Stromal cell of bone marrow (primary cell): ENCODE data around the gene GUK1.

Experiments used
- DNase-seq: peaks from one replicate; pipeline ENCODE4 v3.0.0-alpha.2; 2012; ENCODE audit warnings: low read depth

Gene GUK1, protein sequence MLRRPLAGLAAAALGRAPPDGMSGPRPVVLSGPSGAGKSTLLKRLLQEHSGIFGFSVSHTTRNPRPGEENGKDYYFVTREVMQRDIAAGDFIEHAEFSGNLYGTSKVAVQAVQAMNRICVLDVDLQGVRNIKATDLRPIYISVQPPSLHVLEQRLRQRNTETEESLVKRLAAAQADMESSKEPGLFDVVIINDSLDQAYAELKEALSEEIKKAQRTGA

DNA sequence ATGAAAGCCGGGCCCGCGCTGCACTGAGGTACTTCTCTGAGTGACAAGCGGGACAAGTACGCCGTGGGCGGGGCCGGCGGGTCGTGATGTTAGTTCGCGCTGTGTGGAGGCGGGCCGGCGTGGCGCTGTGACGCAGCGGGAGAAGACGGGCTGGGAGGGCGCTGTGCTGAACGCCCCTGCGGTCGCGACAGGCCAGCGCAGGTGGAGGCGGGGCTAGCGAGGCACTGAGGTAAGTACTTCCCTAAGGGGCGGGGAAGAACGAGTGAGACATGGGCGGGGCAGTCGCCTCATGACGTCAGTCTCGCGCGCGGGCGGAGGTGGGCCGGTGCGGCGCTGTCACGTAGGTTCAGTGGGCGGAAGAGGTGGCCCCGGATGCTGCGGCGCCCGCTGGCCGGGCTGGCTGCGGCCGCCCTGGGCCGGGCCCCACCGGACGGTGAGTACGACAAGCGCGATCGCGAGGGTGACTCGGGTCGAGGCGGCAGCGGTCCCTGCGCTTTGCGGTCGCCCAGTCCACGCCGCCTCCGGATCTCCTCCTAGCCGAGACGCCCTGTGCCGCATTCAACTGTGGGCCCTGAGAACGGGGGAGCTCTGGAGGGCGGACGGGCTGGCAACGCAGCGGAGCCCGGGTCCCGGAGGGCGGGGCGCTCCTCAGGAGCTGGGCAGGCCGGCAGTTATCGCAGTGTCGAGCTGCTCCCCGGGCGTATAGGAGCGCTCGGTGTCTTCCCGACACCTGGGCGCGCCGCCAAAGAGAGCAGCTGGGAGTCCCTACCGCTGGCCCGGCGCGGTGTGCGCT, at the start of gene GUK1:
Gene GUK1, plus strand, starts transcription at position 349 of the 793 bp plus-strand sequence. Its CDS starts 24 bp downstream, at position 373.
- DNase-seq = peak; percentile 97

DNA sequence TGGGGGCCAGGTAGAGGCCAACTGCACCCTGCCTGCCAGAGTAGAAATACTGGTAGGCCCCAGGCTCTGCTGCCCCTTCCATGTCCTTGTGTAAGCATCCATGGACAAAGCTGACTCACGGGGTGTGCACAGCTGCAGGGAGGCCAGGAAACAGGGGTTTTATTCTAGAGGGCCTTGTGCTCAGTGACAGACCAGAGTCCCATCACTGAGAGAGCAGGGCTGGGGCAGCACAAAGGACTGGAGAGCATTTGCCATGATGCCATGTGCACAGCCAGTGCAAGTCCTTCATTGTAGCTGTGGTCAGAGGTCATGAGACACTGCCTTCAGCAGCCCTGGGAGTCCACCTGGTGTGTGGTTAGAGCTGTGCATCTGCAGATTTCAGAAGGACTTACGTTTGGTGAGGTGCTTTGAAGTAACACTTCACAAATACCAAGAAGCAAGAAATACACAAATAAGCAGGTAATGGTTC, 49.4 kb upstream of the GUK1 start:
- DNase-seq = no peak

DNA sequence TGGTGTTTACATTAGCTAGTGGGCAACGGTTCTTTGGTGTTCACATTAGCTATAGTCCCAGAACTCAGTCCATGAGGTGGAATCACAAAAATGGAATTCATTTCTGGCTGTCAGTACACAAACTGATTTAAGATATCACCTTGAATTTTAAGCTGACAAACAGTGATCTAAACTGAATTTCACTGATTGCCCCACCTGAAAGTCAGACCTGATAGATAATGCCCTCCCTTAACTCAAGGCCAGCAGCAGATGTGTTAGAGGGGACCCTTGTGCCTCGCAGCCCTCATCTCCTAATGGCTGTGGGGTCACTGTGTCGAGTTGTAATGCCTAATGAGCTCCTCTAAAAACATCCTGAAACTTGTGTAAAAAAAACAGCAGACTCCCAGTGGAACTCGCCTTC, 49.0 kb upstream of the GUK1 start:
- DNase-seq = no peak

DNA sequence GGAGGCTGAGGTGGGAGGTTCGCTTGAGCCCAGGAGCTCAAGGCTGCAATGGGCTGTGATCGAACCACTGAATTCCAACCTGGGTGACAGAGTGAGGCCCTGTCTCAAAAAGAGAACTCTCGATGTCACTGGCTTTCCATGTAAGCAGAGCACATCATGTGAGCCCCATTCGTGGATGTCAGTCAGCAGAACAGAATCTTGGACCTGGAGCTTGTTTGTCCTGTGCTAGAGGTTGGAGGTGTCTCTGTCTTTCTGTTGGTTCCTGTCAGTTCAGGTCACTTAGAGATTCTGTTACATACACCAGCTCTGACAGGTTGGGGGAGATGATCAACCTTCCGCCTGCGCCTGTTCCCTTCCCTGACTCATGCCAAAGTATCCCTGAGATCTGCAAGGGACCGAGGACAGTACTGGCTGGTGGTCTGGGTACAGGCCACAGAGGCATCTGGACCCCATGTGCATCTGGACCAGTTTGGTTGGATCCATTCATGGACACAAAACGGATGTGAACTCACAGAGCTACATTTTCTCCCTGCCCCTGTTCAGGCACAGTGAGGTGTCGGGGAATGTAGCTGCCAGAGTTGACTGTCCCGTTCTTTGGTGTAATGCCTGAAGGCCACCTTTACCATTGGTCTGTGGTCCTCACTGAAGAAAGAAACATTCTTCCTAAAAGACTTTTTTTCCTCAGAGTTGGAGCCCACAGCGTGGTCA, 47.6 kb upstream of the GUK1 start:
- DNase-seq = no peak

DNA sequence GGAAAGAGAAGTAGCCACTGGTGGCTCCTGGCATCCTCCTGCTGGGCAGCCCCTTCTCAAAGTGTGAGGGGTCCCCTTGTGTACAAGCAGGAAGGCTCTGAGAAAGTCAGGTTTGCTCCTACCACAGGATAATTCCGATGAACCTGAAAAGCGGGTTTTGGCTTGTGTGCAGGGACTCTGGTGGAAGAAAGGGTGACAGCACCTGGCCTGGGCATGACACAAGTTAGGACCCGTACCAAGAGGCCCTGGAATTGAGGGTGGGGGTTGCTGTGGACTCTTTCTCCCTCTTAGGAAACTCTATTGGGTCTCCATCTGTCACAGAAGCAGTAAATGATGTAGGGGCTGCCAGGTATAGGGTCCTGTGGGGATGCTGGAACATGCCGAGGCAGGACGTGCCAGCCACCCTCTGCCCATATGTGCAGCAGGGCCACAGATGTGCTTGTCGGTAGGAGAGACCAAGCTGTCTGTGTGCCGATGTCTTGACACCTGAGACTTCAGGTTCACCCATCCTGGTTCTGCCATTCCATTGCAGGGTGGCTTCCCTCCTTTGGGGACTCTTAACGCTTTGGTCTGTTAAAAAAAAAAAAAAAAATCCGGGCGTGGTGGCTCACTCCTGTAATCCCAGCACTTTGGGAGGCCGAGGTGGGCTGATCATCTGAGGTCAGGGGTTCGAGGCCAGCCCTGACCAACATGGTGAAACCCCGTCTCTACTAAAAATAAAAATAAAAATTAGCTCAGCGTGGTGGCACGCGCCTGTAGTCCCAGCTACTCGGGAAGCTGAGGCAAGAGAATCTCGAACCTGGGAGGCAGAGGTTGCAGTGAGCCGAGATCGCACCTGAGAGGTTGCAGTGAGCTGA, 46.8 kb upstream of the GUK1 start:
- DNase-seq = no peak

DNA sequence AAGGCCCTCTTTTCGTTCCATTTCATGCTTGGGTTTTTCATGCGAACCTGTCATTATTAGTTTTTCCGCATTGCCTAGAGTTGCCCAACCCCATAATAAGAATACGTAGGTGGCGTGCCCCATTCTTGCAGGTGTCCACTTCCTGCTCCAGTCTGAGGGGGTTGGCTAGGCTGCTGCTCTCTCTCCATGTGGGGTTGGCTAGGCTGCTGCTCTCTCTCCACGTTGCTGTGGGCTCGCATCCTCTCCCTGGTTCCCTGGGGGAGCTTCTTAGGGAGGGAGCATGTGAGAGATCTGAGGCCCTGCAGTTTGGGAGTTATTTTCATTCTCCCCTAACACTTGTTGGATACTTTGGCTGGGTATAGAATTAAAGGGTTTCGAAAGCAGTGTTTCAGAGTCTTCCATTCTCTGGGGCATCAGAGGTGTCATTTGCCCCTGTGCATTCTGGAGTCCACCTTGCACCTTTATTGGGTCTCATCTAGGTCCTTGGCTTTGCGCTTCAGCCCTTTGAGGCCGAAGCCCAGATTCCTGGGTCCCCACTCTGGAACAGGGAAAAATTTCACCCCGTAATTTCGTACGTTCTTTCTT, 45.6 kb upstream of the GUK1 start:
- DNase-seq = no peak

DNA sequence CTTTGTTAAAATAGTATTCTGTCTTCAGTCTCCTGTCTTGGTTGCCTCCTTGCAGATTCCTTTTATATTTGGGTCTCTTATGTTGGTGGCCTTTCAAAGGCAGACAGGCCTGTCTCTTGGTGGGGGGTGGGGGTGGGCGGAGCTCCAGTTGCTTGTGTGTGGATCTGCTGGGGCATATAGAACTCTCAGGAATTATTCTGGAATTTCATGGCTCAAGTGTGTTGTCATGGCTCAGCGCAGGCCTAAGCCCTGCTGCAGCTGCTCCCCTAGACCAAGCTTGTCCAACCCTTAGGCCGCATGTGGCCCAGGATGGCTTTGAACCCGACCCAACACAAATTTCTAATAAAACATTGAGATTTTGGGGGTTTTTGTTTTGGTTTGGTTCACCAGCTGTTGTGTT, 44.9 kb upstream of the GUK1 start:
- no peak for DNase-seq

DNA sequence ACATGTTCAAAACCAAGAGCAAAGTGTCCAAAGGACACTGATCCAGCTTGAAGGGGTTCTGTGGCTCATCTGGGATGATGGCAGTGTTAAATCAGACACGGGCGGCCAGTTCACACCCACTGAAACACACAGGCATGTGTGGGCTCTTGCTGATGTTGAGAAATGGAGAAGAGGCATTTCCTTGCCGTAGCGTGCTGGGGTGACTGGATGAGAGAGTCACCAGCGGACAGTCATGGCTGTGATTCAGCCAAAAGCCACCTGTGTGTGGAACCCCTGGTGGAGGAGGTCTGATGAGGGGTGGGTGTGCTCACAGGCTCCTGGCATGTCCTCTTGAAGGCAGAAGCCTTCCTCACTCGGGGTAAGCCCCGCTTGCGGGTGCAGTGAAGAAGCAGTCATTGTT, 44.1 kb upstream of the GUK1 start:
- DNase-seq = no peak

DNA sequence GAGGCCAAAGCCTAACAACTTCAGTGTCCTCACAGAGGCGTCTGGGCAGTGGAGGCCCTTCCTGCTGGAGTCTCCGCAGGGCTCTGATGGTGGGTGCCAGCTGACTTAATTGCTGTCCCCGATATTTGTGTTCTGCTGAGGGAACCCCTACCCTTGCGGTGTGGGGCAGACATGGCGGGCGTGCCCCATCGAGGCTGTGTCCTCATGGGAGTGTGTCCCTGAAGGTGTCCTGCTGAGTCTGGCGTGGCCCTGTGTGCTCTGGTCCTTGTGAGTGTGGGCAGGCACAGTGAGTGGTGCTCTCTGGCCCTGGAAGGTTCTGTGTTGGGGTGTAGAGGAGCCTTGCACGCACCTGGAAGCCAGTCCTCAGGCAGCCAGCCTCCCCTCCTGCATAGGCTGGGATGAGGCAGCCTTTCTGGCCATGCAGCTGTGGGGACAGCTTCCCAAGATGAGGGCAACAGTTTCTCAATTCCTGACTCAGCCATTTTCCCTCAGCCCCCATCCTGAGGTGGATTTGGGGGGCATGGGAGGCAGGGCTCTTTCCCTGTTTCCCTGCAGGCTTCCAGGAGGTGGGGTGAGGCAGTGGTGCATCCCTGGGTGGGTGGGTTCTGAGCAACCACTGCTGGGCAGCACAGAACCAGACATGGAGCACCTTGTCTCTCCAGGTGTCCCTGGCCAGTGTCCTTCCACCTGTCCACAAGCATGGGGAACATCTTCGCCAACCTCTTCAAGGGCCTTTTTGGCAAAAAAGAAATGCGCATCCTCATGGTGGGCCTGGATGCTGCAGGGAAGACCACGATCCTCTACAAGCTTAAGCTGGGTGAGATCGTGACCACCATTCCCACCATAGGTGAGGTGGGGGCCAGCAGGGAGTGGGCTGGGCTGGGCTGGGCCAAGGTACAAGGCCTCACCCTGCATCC, 43.4 kb upstream of the GUK1 start:
- no peak for DNase-seq

DNA sequence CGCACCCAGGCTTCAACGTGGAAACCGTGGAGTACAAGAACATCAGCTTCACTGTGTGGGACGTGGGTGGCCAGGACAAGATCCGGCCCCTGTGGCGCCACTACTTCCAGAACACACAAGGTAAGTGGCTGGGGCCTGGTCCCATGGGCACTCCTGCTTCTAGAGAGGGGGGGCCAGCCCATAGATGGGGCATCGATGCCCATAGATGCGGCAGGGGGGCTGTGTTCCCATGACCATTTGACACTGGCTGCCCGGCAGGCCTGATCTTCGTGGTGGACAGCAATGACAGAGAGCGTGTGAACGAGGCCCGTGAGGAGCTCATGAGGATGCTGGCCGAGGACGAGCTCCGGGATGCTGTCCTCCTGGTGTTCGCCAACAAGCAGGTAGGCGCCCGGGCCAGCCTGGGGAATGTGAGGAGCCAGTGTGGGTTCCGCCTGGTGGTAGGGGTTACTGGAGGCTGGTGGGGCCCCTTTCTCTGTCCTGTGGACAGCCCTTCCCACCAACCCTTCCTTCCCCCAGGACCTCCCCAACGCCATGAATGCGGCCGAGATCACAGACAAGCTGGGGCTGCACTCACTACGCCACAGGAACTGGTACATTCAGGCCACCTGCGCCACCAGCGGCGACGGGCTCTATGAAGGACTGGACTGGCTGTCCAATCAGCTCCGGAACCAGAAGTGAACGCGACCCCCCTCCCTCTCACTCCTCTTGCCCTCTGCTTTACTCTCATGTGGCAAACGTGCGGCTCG, 42.6 kb upstream of the GUK1 start:
- no peak for DNase-seq

DNA sequence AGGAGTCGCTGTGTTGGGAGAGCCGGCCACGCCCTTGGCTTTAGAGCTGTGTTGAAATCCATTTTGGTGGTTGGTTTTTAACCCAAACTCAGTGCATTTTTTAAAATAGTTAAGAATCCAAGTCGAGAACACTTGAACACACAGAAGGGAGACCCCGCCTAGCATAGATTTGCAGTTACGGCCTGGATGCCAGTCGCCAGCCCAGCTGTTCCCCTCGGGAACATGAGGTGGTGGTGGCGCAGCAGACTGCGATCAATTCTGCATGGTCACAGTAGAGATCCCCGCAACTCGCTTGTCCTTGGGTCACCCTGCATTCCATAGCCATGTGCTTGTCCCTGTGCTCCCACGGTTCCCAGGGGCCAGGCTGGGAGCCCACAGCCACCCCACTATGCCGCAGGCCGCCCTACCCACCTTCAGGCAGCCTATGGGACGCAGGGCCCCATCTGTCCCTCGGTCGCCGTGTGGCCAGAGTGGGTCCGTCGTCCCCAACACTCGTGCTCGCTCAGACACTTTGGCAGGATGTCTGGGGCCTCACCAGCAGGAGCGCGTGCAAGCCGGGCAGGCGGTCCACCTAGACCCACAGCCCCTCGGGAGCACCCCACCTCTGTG, 41.7 kb upstream of the GUK1 start:
- no peak for DNase-seq

DNA sequence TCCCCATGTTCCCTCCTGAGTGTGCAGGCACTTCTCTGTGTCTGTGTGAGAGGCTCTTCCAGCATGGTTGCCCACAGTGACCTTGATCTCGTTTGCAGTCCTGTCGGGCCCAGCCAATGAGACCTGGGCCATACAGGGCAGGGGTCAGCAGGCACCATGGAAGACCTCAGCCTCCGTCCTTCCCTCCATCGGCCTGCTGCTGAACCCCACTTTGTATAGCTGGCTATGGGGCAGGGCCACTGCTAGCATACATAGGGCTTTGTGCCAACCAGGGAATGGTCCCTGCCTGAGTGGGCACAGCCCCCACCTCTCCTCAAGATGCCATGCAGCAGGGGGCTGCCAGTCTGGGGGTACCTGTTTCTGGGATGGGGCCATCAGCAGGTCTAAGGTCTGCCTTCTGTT, 40.7 kb upstream of the GUK1 start:
- DNase-seq = no peak

DNA sequence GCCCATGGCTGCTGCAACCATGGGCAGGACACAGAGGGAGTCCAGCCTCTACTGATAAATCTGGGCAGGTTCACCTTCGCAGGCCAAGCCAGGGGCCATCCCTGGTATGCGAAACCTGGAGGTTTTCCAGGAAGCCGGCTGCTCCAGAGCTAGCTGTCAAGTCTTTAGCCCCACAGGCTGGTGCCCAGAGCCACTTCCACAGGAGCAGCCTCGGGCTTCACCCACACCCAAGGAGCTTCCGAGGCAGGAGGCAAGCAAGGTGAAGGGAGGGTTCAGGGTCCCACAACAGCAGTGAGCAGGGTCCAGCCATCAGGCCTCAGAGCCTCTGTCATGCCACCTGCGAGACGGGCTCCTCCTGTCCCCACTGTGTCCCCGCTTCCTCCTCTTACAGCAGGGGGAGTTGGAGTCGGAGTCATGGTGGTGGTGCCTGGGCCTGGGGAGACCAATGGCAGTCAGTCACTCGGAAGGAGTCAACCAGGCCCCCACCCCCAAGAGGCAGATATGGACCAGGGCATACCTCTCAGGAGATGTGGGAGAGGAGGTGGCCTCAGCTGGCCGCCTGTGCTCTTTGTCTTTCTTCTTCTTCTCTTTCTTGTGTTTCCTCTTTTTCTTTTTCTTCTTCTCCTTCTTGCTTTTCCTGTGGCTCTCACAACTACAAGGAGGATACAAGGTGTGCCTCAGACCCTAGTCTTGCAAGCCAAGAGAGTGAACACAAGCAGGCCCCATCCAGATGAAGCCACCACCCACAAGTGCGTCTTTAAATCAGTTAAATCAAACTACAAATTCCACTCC, 39.1 kb upstream of the GUK1 start:
- no peak for DNase-seq

DNA sequence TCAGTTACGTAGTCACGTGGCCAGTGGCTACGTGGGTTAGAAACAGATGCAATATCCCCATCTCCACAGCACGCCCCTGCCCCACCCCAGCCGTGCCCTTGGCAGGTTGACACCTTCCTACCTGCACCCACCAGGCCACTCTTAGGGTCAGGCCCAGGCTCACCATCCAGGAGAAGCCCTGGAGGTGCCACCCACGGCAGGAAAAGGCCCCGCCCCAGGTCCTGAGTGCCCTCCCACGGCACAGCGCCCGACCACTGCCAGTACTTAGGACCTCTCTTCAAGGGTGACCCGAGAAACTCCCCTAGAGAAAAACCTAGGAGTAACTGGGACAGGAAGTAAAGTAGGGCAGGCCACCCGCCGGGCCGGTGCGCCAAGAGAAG, 38.5 kb upstream of the GUK1 start:
- DNase-seq = no peak

DNA sequence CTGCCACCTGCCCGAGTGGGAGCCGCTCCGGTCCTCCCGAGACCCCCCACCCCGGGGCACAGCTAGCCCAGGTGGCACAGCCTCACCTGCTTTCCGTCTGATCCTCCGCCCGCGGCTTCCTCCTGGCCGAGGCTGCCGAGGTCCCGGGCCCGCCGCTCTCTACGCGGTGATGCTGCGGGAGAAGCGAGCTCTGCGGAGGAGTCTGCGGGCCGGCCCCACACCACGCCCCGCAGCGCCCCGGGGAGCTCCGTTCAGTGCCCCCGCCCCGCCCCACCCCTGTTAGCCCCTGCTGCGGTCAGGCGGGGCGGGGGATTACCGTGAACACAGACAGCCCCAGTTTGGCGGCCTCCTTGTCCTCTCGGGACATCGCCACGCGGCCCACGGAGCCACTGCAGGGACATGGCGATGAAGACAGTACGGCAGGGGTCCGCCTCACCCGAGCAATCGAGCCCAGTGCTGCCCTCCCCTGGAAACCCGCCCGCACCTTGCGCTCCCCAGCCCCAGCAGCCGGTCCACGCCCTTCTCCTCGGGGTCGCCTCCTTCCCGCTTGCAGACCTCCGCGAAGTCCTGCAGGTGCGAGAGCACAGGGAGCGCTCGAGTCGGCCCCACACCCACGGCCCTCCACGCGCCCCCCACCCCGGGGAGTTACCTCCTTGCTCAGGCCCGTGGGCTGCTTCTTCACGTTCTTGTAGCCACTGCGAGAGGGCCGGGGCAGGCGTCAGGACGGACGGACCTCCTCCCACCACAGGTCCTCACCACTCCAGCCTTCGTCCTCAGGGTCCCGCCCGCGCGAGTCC, 37.9 kb upstream of the GUK1 start:
- DNase-seq = no peak

DNA sequence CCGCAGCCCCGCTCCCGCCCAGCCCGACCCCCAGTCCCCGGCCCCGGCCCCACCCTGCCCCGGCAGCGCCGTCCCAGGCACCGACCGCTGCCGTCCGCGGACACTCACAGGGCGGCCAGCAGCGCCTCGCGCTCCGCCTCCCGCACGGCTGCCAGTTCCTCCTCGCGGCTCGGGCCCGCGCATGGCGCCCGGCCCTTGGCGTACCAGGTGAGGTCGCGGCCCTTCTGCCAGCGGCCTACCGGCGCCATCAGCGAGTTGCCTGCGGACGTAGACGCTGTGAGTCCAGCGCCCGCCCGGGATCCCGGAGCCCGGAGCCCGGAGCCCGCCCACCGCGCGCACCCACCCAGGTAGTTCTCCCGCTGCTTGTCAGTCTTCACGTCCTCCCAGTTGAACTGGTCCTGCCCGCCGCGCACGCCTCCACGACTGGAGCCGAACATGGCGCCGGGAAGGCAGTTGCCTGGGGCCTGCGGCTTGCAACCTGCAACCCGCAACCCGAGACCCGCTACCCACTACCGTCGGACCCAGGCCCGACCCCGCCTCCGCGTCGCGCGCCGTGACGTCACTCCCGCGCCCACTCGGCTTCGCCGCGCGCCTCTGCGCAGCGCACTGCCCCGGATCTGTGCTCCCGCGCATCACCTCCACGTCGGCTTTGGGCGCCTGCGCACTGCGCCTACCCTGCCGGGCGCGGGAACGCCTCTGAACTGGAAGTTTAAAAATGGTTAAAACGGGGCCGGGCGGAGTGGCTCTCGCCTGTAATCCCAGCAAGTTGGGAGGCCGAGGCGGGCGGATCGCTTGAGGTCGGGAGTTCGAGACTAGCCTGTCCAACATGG, 37.1 kb upstream of the GUK1 start, which contains the start of gene C1orf35:
Gene C1orf35, minus strand, starts transcription at position 535 of the 830 bp plus-strand sequence. Its CDS starts 98 bp downstream, at position 437.
- DNase-seq = peak; percentile 83
